ENCODE data around the gene TMEM123.
A peak's percentile ranks its signal among the peaks of the same experiment; 100 is the strongest.

TMEM123 gene

DNA sequence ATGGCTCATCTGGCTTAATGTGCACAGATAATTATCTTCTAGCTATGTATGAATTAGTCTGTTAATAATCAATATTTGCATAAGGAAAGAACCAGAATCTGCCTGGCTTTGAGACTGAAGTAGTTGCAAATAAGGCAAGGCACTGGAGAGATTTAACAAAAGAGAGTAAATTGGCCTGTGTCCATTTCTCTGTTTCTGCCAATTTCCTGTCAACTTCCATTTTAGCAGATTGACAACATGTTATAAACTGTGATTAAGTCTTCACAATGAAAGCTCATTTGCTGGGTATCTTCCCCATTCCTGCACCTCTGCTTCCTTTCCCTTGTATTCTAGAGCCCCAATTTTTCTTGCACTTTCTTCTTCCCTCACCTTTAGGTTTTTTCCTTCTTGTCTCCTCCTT is 5.3 kb upstream of the TMEM123 start:
- Histone ChIP-seq H3K4me1 (ENCODE audit: control insufficient read depth, insufficient read depth, low read length) (peaks cover 18% of the 10 kb centered on the region), H3K4me3 (ENCODE audit: low read length) (no peak overlapping the region), H3K4me2 (ENCODE audit: low read length) (no peak overlapping the region), H3K27me3 (ENCODE audit: control insufficient read depth, insufficient read depth, low read length) (no peaks in the 10 kb centered on the region), H3K9ac (ENCODE audit: low read depth, low read length) (no peak overlapping the region), H3K36me3 (ENCODE audit: insufficient read depth, low read length) (no peaks in the 10 kb centered on the region), H3K9me3 (replicated peaks; ENCODE audit: low read length) (no peaks in the 10 kb centered on the region)

DNA sequence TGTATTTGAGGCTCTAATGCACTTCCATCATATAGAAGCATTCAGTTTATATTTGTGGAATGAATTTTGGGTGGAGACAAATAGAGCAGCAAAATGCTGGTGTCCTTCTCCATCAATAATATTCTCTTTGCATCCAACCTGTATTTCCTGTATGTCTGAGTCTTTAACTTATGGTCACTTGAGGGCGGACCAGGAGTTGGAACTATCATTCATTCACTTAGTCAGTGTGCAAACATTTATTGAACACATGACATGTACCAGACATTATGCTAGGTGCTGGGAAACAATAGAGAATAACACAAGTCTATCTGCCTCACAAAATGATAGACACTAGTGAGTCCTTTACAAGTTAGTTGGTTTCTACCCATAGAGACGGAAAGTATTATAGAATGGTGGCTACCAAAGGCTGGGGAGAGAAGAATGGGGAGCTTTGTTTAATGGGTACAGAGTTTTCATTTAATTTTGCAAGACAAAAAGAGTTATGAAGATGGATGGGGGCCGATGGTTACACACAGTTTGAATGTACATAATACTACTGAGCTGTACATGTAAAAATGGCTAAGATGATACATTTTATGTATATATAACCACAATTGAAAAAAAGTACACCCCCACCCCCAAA is 4.6 kb upstream of the TMEM123 start:
- no peak overlapping the region for H3K4me2 ChIP-seq (ENCODE audit: low read length)
- H3K27me3 ChIP-seq (ENCODE audit: control insufficient read depth, insufficient read depth, low read length) = no peaks in the 10 kb centered on the region
- H3K4me3 ChIP-seq (ENCODE audit: low read length) = no peak overlapping the region
- H3K4me1 ChIP-seq (ENCODE audit: control insufficient read depth, insufficient read depth, low read length) = peaks cover 18% of the 10 kb centered on the region
- no peaks in the 10 kb centered on the region for H3K36me3 ChIP-seq (ENCODE audit: insufficient read depth, low read length)
- H3K9me3 ChIP-seq (replicated peaks; ENCODE audit: low read length) = no peaks in the 10 kb centered on the region
- no peak overlapping the region for H3K9ac ChIP-seq (ENCODE audit: low read depth, low read length)

DNA sequence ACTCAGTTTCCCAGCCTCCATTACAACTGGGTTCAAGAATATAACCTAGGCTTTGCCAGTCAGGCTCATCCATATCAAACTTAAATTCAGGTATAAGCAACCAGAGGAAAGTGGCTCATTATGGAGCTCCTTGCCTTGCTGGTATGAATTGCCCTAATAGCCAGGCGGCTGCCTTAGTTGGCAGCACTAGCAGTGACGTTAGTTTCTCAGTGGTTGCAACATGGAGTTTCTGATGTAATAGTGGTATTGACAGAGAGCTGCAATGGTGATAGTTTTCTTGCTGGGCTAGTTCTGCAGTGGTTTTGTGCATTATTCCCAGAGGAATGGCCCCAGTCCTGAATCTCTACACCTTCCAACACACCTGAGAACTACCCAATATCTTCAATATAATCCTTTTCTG is 3.8 kb upstream of the TMEM123 start:
- Histone ChIP-seq H3K4me3 (ENCODE audit: low read length) (no peak overlapping the region), H3K9me3 (replicated peaks; ENCODE audit: low read length) (no peaks in the 10 kb centered on the region), H3K9ac (ENCODE audit: low read depth, low read length) (no peak overlapping the region), H3K27me3 (ENCODE audit: control insufficient read depth, insufficient read depth, low read length) (no peaks in the 10 kb centered on the region), H3K36me3 (ENCODE audit: insufficient read depth, low read length) (no peaks in the 10 kb centered on the region), H3K4me1 (ENCODE audit: control insufficient read depth, insufficient read depth, low read length) (peaks cover 18% of the 10 kb centered on the region), H3K4me2 (ENCODE audit: low read length) (no peak overlapping the region)

DNA sequence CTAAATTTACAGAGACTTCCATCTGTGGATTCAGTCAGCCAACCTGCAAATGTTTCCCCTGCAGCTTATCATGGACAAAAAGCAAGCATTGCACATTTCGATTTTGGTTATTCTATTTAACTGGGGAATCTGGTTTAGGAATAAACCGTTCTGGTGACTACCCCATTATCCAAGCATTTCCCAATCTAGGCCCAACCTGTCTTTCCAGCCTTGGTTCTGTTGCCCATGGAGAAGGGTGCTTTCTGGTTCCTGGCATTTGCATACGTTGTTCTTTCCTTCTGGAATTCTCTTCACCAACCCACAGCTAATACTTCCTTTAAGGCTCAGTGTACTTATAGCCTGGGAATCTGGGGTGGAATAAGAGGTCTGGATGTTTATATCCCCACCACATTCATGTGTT is 1.4 kb upstream of the TMEM123 start:
- Histone ChIP-seq H3K27me3 (ENCODE audit: control insufficient read depth, insufficient read depth, low read length) (no peaks in the 10 kb centered on the region), H3K9ac (ENCODE audit: low read depth, low read length) (no peak overlapping the region), H3K4me3 (ENCODE audit: low read length) (no peak overlapping the region), H3K9me3 (replicated peaks; ENCODE audit: low read length) (no peaks in the 10 kb centered on the region), H3K4me1 (ENCODE audit: control insufficient read depth, insufficient read depth, low read length) (peaks cover 36% of the 10 kb centered on the region), H3K36me3 (ENCODE audit: insufficient read depth, low read length) (no peaks in the 10 kb centered on the region), H3K4me2 (ENCODE audit: low read length) (no peak overlapping the region)

DNA sequence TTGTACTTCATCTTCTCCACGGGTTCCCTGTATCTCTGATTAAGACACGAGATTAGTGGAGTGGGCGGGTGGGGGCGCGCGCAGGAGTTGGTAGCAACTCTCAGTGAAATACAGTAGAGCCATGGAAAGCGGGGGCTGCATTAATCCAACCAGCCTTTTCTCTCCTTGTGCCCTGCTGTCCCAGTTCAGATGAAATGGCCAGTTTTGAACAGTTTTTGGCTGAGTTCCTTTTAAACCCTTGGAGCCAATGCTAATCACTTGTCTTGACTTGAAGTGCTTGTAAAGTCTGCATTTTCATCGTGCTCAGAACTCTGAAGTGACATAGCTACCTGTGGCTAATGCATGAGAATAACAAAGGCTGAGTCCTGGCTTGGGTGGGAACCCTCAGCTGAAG is 734 bp upstream of the TMEM123 start:
- Histone ChIP-seq H3K9me3 (replicated peaks; ENCODE audit: low read length) (no peaks in the 10 kb centered on the region), H3K4me1 (ENCODE audit: control insufficient read depth, insufficient read depth, low read length) (peaks cover 40% of the 10 kb centered on the region), H3K9ac (ENCODE audit: low read depth, low read length) (peak overlapping the region; percentile 88), H3K4me3 (ENCODE audit: low read length) (peak overlapping the region; percentile 91), H3K36me3 (ENCODE audit: insufficient read depth, low read length) (peaks cover under 1% of the 10 kb centered on the region), H3K27me3 (ENCODE audit: control insufficient read depth, insufficient read depth, low read length) (no peaks in the 10 kb centered on the region), H3K4me2 (ENCODE audit: low read length) (peak overlapping the region; percentile 86)

DNA sequence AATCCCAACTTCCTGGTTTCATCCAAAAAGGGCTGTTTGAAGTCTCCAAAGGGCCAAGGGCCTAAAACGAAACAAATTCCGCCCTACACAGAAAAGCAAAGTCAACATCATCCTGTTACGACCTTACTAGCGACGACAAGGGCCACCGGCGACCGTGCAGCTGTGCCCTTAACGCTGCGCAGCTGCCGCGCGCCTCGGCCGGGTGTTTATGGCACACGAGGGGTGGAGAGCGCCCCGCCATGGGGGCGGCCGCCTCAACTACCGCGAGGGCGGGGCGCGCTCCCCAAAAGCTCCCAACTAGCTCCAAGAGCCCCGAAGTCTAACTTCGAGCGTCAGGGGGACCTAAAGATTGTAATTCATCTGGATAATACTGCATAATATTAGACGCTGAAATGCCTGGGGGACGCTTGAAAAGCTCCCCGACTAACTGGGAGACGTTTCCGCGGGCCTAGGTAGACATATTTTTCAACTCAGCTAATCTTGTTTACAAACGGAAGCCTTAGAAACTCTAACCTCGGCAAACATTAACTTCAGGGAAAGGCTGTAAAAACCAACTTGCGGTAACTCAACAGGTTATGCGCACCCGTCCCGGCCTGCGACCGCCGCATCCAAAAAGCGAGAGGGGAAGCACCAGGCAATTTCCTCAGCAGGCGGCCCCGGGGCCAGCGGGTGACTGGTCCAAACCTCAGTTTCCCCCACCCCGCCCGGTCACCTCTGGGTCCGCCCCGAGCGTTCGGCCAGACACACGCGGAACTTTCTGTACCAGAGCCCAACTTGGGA is 694 bp downstream of the TMEM123 start:
- Histone ChIP-seq H3K36me3 (ENCODE audit: insufficient read depth, low read length) (peaks cover 5% of the 10 kb centered on the region), H3K4me2 (ENCODE audit: low read length) (peak overlapping the region; percentile 86), H3K9me3 (replicated peaks; ENCODE audit: low read length) (no peaks in the 10 kb centered on the region), H3K4me3 (ENCODE audit: low read length) (peak overlapping the region; percentile 91), H3K27me3 (ENCODE audit: control insufficient read depth, insufficient read depth, low read length) (no peaks in the 10 kb centered on the region), H3K4me1 (ENCODE audit: control insufficient read depth, insufficient read depth, low read length) (peaks cover 50% of the 10 kb centered on the region), H3K9ac (ENCODE audit: low read depth, low read length) (peak overlapping the region; percentile 88)

DNA sequence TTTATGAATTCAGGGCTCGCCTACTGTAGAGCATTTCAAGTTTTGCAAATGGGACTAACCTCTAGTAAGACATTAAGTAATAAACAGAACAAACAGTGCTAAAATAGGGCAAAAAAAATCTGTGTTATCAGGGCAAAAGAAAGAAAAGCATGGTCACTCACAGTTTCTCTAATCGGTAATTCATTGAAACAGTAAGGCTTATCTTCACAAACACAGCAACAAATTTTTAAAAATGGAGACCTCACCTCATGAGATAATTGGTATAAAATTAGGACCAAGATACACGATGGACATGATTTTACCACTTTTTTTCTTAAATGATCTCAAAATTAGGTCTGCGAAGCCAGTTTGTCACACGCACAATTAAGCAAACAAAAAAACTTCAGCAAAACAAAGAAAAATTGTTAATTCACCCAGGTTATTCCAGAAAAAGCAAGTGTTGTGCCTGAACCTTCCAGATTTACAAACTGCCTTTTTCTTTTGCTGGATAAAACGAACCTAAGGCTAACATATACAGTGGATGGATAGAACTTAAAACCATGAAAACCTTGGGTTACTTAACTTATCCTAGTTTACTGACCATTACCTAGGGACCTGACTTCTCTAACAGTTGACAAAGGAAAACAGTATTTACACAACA is 1.4 kb downstream of the TMEM123 start:
- peak overlapping the region; percentile 86 for H3K4me2 ChIP-seq (ENCODE audit: low read length)
- peaks cover 57% of the 10 kb centered on the region for H3K4me1 ChIP-seq (ENCODE audit: control insufficient read depth, insufficient read depth, low read length)
- H3K27me3 ChIP-seq (ENCODE audit: control insufficient read depth, insufficient read depth, low read length) = no peaks in the 10 kb centered on the region
- H3K9me3 ChIP-seq (replicated peaks; ENCODE audit: low read length) = no peaks in the 10 kb centered on the region
- peak overlapping the region; percentile 88 for H3K9ac ChIP-seq (ENCODE audit: low read depth, low read length)
- peaks cover 5% of the 10 kb centered on the region for H3K36me3 ChIP-seq (ENCODE audit: insufficient read depth, low read length)
- peak overlapping the region; percentile 91 for H3K4me3 ChIP-seq (ENCODE audit: low read length)

DNA sequence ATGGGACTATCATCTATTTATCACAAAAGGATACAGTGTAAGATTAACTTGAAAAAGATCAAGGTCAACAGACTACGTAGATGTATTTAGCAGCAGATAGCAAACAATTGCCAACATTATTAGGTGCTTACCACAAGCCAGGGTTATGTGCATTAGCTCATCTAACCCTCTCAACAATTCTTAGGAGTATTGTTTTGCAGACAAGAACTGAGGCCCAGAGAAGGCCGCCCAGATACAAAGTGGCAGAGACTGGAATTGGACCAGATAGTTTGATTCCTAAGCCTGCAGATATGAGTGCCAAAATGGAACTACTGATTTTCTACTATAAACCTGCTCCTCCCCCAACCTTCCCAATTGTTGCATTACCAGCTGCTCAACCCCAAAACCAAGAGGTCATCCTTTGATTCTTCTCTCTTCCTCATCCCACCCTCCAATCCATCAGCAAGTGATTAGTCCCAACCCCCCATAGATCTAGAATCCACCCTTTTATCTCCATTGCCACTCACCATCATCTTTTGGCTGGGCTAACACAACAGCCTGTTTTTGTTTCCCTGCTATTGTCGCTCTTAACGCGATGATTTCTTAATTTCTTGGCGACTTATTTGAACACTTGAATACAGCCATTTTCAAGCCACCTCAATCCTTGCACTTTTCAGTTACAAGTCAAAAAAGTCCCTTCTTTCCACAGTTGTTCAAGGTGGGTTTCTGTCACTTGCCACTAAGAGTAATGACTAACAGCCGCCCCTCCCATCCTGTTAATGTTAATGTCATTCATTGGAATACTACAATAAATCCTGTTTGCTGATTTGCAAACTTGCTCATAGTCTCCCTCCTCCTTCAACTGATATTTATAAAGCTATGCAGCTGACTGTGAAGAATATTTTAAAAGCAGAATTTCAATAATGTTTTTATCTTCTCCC is 2.7 kb downstream of the TMEM123 start:
- Histone ChIP-seq H3K4me3 (ENCODE audit: low read length) (peak overlapping the region; percentile 91), H3K9ac (ENCODE audit: low read depth, low read length) (peak overlapping the region; percentile 88), H3K27me3 (ENCODE audit: control insufficient read depth, insufficient read depth, low read length) (no peaks in the 10 kb centered on the region), H3K36me3 (ENCODE audit: insufficient read depth, low read length) (peaks cover 11% of the 10 kb centered on the region), H3K4me1 (ENCODE audit: control insufficient read depth, insufficient read depth, low read length) (peaks cover 48% of the 10 kb centered on the region), H3K4me2 (ENCODE audit: low read length) (peak overlapping the region; percentile 86), H3K9me3 (replicated peaks; ENCODE audit: low read length) (no peaks in the 10 kb centered on the region)

DNA sequence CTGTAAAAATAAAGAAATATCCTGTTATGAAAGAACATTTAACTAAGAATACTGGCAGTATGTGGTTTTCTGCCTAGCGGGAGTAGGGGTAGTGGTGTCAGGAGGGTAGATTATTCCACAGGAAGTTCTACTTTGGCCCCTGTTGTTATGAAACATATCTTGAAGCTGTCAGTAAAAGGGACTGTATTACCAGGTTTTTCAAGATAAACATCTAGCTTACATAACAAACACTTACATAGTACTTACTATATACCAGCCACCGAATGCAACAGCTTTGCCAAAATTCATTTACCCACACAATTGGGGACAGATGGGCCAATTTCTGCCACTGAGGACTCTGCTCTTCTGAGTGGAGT is 3.7 kb downstream of the TMEM123 start:
- no peaks in the 10 kb centered on the region for H3K9me3 ChIP-seq (replicated peaks; ENCODE audit: low read length)
- no peak overlapping the region for H3K4me3 ChIP-seq (ENCODE audit: low read length)
- H3K9ac ChIP-seq (ENCODE audit: low read depth, low read length) = no peak overlapping the region
- H3K4me2 ChIP-seq (ENCODE audit: low read length) = no peak overlapping the region
- H3K36me3 ChIP-seq (ENCODE audit: insufficient read depth, low read length) = peaks cover 13% of the 10 kb centered on the region
- H3K27me3 ChIP-seq (ENCODE audit: control insufficient read depth, insufficient read depth, low read length) = no peaks in the 10 kb centered on the region
- peaks cover 48% of the 10 kb centered on the region for H3K4me1 ChIP-seq (ENCODE audit: control insufficient read depth, insufficient read depth, low read length)

DNA sequence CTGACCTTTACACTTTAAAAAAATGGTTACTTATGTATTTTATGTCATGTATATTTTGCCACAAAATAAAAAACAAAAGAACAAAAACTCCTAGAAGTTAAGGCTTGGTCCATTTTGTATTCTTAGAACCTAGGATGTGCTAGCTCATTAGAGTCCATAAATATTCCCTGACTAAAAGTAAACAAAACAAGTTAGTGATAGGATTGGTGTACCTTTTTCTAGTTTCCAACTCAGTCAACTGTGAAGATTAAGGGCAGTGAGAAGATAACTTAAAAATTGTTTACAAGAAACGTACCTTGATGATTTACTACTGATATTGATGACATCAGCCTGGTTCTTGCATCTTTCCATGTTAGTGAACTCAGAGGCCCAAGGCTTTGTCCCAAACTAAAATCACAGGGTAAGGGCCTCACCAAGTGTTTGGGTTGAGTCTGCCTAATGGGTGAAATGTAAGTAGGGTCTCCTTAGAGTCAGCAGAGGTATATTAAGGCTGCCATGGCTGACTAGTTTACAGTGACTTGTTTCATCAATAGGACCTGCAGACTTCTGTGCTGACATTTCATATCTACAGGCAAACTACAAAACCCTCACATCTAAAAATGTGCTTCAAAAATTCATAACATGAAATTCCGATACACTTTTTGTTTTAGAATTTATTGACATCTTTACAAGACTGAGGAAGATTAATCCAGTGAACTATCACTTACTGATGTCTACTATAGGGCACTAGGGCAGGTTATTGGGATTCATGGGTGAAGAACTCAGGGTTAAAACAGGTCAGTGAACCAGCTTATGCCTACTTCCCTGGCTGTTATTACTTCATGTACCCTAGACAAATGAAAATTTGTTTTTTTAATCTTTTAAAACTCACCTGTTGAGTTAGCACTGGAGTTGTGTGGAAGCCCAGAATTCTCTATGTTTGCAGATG is 4.4 kb downstream of the TMEM123 start:
- no peak overlapping the region for H3K4me2 ChIP-seq (ENCODE audit: low read length)
- no peaks in the 10 kb centered on the region for H3K27me3 ChIP-seq (ENCODE audit: control insufficient read depth, insufficient read depth, low read length)
- H3K9me3 ChIP-seq (replicated peaks; ENCODE audit: low read length) = no peaks in the 10 kb centered on the region
- no peak overlapping the region for H3K9ac ChIP-seq (ENCODE audit: low read depth, low read length)
- peaks cover 42% of the 10 kb centered on the region for H3K4me1 ChIP-seq (ENCODE audit: control insufficient read depth, insufficient read depth, low read length)
- H3K36me3 ChIP-seq (ENCODE audit: insufficient read depth, low read length) = peaks cover 14% of the 10 kb centered on the region
- H3K4me3 ChIP-seq (ENCODE audit: low read length) = no peak overlapping the region

Data from skeletal muscle satellite cell (primary cell).